Gastroesophageal sphincter (tissue), 3 donors: Measurements from ENCODE around the gene CTNND2.

Experiments
- EP300 ChIP-seq: sonication (generic); formaldehyde crosslinking; IDR thresholded peaks from one replicate; pipeline ENCODE4 v1.6.1; 2017; ENCODE audit warnings: antibody characterized with exemption, mild to moderate bottlenecking
- POLR2AphosphoS5 ChIP-seq: sonication (generic); formaldehyde crosslinking; IDR thresholded peaks from one replicate; pipeline ENCODE4 v1.6.1; 2017; ENCODE audit warnings: antibody characterized with exemption
- TF ChIP-seq, protein P1 (sequence below), 4 experiments: fragments of 200-600 bp in 2 of 4; fragments of 450-650 bp in 2 of 4; sonication (generic) in 1 of 4; IDR thresholded peaks; one replicate each; pipeline ENCODE4 v1.5.1; 2017 to 2019; ENCODE audit warnings: antibody characterized with exemption in 4 of 4, mild to moderate bottlenecking in 2 of 4, moderate library complexity in 2 of 4

DNA sequence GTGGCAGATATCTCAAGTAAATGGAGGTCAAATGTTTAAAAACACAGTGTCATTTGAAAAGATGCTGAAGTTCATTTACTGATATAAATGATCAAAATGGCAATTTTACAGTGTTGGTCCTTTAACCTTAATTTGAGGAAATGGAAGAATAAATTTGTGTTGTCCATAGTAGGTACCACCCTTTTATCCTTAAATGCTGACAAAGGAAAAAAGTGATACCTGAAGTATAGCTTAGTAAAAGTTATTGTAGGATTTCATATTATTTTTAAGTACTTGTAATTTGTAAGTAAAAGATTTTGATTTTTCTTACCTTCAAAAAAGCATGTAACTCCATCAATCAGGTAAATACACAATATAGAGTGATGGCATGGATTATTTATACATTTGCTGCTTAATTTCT, 976.6 kb downstream of the CTNND2 start:
- TF ChIP-seq, protein P1, sequence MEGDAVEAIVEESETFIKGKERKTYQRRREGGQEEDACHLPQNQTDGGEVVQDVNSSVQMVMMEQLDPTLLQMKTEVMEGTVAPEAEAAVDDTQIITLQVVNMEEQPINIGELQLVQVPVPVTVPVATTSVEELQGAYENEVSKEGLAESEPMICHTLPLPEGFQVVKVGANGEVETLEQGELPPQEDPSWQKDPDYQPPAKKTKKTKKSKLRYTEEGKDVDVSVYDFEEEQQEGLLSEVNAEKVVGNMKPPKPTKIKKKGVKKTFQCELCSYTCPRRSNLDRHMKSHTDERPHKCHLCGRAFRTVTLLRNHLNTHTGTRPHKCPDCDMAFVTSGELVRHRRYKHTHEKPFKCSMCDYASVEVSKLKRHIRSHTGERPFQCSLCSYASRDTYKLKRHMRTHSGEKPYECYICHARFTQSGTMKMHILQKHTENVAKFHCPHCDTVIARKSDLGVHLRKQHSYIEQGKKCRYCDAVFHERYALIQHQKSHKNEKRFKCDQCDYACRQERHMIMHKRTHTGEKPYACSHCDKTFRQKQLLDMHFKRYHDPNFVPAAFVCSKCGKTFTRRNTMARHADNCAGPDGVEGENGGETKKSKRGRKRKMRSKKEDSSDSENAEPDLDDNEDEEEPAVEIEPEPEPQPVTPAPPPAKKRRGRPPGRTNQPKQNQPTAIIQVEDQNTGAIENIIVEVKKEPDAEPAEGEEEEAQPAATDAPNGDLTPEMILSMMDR (IDR thresholded peaks at IDR 0.05), result no peak
- TF ChIP-seq EP300, result no peak
- TF ChIP-seq POLR2AphosphoS5, result no peak
